Activated CD8-positive, alpha-beta T cell treated with anti-CD3 and anti-CD28 coated beads for 36 hours (primary cell): ENCODE results near the gene BMX. TPM values are rescaled to one million over a fixed set of nuclear protein-coding genes. Genes with fewer than 3 reads are reported as not detected.

Experiments used
- ATAC-seq: fragments of 200-7000 bp; cut with Tn5 transposase; one replicate; pipeline ENCODE4 v1.10.0; 2021; ENCODE audit warnings: mild to moderate bottlenecking, moderate library complexity
- CTCF ChIA-PET: fragments of 350-600 bp; sonication (Branson Sonifier 250); formaldehyde crosslinking; loops from one replicate; lab custom pipeline; 2021; ENCODE audit warnings: antibody characterized with exemption; lab: Charles Lee
- POLR2A ChIA-PET: fragments of 350-600 bp; sonication (Branson Sonifier 250); formaldehyde crosslinking; loops from one replicate; lab custom pipeline; 2021; ENCODE audit warnings: antibody characterized with exemption; lab: Charles Lee
- DNase-seq: peaks from one replicate; pipeline ENCODE4 v3.0.0-alpha.2; 2020
- H3K27ac Mint-ChIP-seq: one replicate; pipeline ENCODE4 v1.8.0; 2021; ENCODE audit warnings: mild to moderate bottlenecking, mixed read lengths
- H3K27me3 Mint-ChIP-seq: one replicate; pipeline ENCODE4 v1.8.0; 2021; ENCODE audit warnings: mixed read lengths
- H3K36me3 Mint-ChIP-seq: one replicate; pipeline ENCODE4 v1.8.0; 2021; ENCODE audit warnings: low read depth, mixed read lengths
- H3K4me1 Mint-ChIP-seq: one replicate; pipeline ENCODE4 v1.8.0; 2021; ENCODE audit warnings: low read depth, mixed read lengths
- H3K4me3 Mint-ChIP-seq: one replicate; pipeline ENCODE4 v1.8.0; 2021; ENCODE audit warnings: mild to moderate bottlenecking, moderate library complexity, mixed read lengths
- H3K9me3 Mint-ChIP-seq: one replicate; pipeline ENCODE4 v1.8.0; 2021; ENCODE audit warnings: mixed read lengths
- CTCF ChIP-seq: fragments of 200-600 bp; IDR thresholded peaks from one replicate; pipeline ENCODE4 v1.8.0; 2022; ENCODE audit warnings: antibody characterized with exemption, mild to moderate bottlenecking
- intact Hi-C: fragments of 100-400 bp; cut with micrococcal nuclease; formaldehyde crosslinking; loops from one replicate; pipeline ENCODE4 v1.10.0; 2022
- total RNA-seq, 2 experiments: library from RNA; stranded (reverse); gene quantifications; one replicate each; pipeline ENCODE4 v1.2.3, GENCODE V29; 2021

Gene BMX
- total RNA-seq, 2 experiments from 2014 or later = not detected

GRCh38 chrX:15546745-15547144 is 46.1 kb downstream of the BMX start:
- Mint-ChIP-seq H3K9me3 (no peaks in the 10 kb centered on the region), H3K27me3 (no peaks in the 10 kb centered on the region), H3K4me1 (no peaks in the 10 kb centered on the region), H3K27ac (no peak overlapping the region), H3K36me3 (no peaks in the 10 kb centered on the region), H3K4me3 (no peak overlapping the region)
- CTCF ChIA-PET = interaction anchor here (0.9 kb wide), 1 partner anchor 75 kb away, joined by 3 read pairs; no protein-coding TSS in a partner anchor
- no peak for TF ChIP-seq CTCF
- intact Hi-C loops = no loop called here
- POLR2A ChIA-PET = no interaction called here
- DNase-seq = no peak
- ATAC-seq = no peak

DNA sequence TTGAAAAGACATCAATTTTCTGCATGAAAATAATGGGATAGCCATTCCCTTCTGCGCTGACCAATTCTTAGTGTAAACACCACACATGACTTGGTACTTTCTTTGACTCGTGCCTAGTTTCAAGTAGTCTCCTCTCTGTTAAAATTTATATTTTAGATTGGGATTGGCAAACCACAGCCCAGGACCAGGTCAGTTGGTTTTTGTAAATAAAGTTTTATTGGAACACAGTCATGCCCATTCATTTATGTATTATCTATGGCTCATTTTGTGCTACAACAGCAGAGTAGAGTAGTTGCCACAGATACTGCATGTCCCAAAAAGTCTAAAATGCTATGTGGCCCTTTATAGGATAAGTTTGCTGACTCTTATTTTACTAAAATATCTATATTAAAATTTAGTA is 46.7 kb downstream of the BMX start:
- H3K36me3 Mint-ChIP-seq = no peaks in the 10 kb centered on the region
- CTCF ChIA-PET = interaction anchor here (0.9 kb wide), 1 partner anchor 76 kb away, joined by 3 read pairs; no protein-coding TSS in a partner anchor
- intact Hi-C loops = no loop called here

GRCh38 chrX:15549189-15550012 is 48.8 kb downstream of the BMX start:
- no peak overlapping the region for H3K27ac Mint-ChIP-seq
- no peaks in the 10 kb centered on the region for H3K27me3 Mint-ChIP-seq
- no peaks in the 10 kb centered on the region for H3K9me3 Mint-ChIP-seq
- no peaks in the 10 kb centered on the region for H3K36me3 Mint-ChIP-seq
- ChIA-PET POLR2A (no interaction called here), CTCF (no interaction called here)
- intact Hi-C loops = no loop called here
- ATAC-seq = no peak
- no peaks in the 10 kb centered on the region for H3K4me1 Mint-ChIP-seq
- no peak overlapping the region for H3K4me3 Mint-ChIP-seq
- no peak for TF ChIP-seq CTCF
- DNase-seq = no peak

More for the DNA sequence above, 46.7 kb downstream of the BMX start:
- Mint-ChIP-seq H3K27ac (no peak overlapping the region), H3K4me1 (no peaks in the 10 kb centered on the region), H3K27me3 (no peaks in the 10 kb centered on the region), H3K9me3 (no peaks in the 10 kb centered on the region), H3K4me3 (no peak overlapping the region)
- DNase-seq (no peak), ATAC-seq (no peak)
- TF ChIP-seq CTCF = no peak
- POLR2A ChIA-PET = no interaction called here

- Mint-ChIP-seq H3K27ac (no peak overlapping the region), H3K4me1 (no peaks in the 10 kb centered on the region), H3K36me3 (no peaks in the 10 kb centered on the region), H3K9me3 (no peaks in the 10 kb centered on the region), H3K27me3 (no peaks in the 10 kb centered on the region), H3K4me3 (no peak overlapping the region)
- ATAC-seq (no peak), DNase-seq (no peak)
- ChIA-PET POLR2A (no interaction called here), CTCF (no interaction called here)
- intact Hi-C loops = no loop called here
- TF ChIP-seq CTCF = no peak
These were observed 58.6 kb downstream of the BMX start for GRCh38 chrX:15559227-15559626.

GRCh38 chrX:15560924-15561323 is 60.3 kb downstream of the BMX start:
- H3K27me3 Mint-ChIP-seq = peaks cover 2% of the 10 kb centered on the region
- CTCF ChIA-PET = no interaction called here
- H3K4me3 Mint-ChIP-seq = no peak overlapping the region
- no peaks in the 10 kb centered on the region for H3K4me1 Mint-ChIP-seq
- DNase-seq (no peak), ATAC-seq (no peak)
- intact Hi-C loops = no loop called here
- POLR2A ChIA-PET = no interaction called here
- no peak for TF ChIP-seq CTCF
- no peaks in the 10 kb centered on the region for H3K9me3 Mint-ChIP-seq
- H3K36me3 Mint-ChIP-seq = no peaks in the 10 kb centered on the region
- H3K27ac Mint-ChIP-seq = no peak overlapping the region
